Glomerular endothelial cell (primary cell): ENCODE data around the gene ZNF830. TPM values are rescaled to one million over a fixed set of nuclear protein-coding genes. Genes with fewer than 3 reads are reported as not detected.
"Not testable (repeated sequence)": the region's sequence is repeated elsewhere in the genome, so short reads cannot be mapped to it uniquely, and the experiment has no call there.

Experiments
- DNase-seq: peaks from one replicate; pipeline ENCODE4 v3.0.0-alpha.2; 2011; ENCODE audit warnings: low read depth, low spot score; ENCODE audit errors: extremely low read depth
- total RNA-seq: library from RNA; depleted of rRNA; stranded (reverse); fragments of >200 nt; gene quantifications from 2 replicates; pipeline ENCODE4 v1.2.3, GENCODE V29; 2015

The ZNF830 gene
- total RNA-seq, 1 donor from 2014 or later, result 11.4 TPM

- DNase-seq, result no peak
Measured at GRCh38 chr17:34990921-34991365, 29.6 kb downstream of the ZNF830 start.

- no peak for DNase-seq
Measured at GRCh38 chr17:34991606-34992005, 30.3 kb downstream of the ZNF830 start.

GRCh38 chr17:34993031-34993430, 31.7 kb downstream of the ZNF830 start:
- DNase-seq, result no peak

- DNase-seq, result no peak
Measured at GRCh38 chr17:34996422-34997285, 35.3 kb downstream of the ZNF830 start.

GRCh38 chr17:34997355-34997862, 36.1 kb downstream of the ZNF830 start:
- no peak for DNase-seq

GRCh38 chr17:34998205-34998604, 36.9 kb downstream of the ZNF830 start:
- DNase-seq, result no peak

- DNase-seq, result no peak
Measured at GRCh38 chr17:34999456-34999855, 38.1 kb downstream of the ZNF830 start.

- not testable (repeated sequence) for DNase-seq
Measured at GRCh38 chr17:35000965-35001364, 39.6 kb downstream of the ZNF830 start.

GRCh38 chr17:35001549-35001948, 40.2 kb downstream of the ZNF830 start:
- DNase-seq, result no peak

- DNase-seq, result no peak
Measured at GRCh38 chr17:35002876-35003551, 41.7 kb downstream of the ZNF830 start.

GRCh38 chr17:35003778-35004177, 42.4 kb downstream of the ZNF830 start:
- DNase-seq, result no peak

- no peak for DNase-seq
Measured at GRCh38 chr17:35006345-35006744, 45.0 kb downstream of the ZNF830 start.

- no peak for DNase-seq
Measured at GRCh38 chr17:35006961-35007360, 45.6 kb downstream of the ZNF830 start.

- DNase-seq, result no peak
Measured at GRCh38 chr17:35010093-35010492, 48.8 kb downstream of the ZNF830 start.

- DNase-seq, result no peak
Measured at GRCh38 chr17:35011671-35012216, 50.4 kb downstream of the ZNF830 start.

Other genes with a start within 250 kb of the ZNF830 start
- 0.44 and 1.8 TPM in 2 replicates for gene CCT6B, start 80 bp upstream of the ZNF830 start, total RNA-seq
- gene LIG3, start 19.0 kb downstream of the ZNF830 start, total RNA-seq, result 17.0 and 24.6 TPM in 2 replicates
- 11.5 and 16.0 TPM in 2 replicates for gene RFFL, start 102.2 kb downstream of the ZNF830 start, total RNA-seq
- 9.5 and 15.9 TPM in 2 replicates for gene RAD51D, start 158.3 kb downstream of the ZNF830 start, total RNA-seq
- not detected in 2 replicates for gene FNDC8, start 160.1 kb downstream of the ZNF830 start, total RNA-seq
- gene NLE1, start 180.8 kb downstream of the ZNF830 start, total RNA-seq, result 11.8 and 20.7 TPM in 2 replicates
- 0.12 TPM in 1 of 2 replicates, not detected in the other for gene UNC45B, start 186.3 kb downstream of the ZNF830 start, total RNA-seq
- gene SLC35G3, start 232.9 kb downstream of the ZNF830 start, total RNA-seq, result not detected in 2 replicates